GM21528 (cell line): ENCODE data around the gene TMEM174.
"Not testable (repeated sequence)": the region's sequence is repeated elsewhere in the genome, so short reads cannot be mapped to it uniquely, and the experiment has no call there.

Experiments used
- ATAC-seq: cut with Tn5 transposase; IDR thresholded peaks from one replicate; pipeline ENCODE4 v1.9.1; 2021; ENCODE audit warnings: mild to moderate bottlenecking, moderate library complexity; ENCODE audit not compliant: unreplicated experiment, low FRiP score

TMEM174 gene

GRCh38 chr5:73188764-73189531 is 16.0 kb downstream of the TMEM174 start:
- ATAC-seq = no peak

GRCh38 chr5:73189871-73190376 is 16.9 kb downstream of the TMEM174 start:
- no peak for ATAC-seq

GRCh38 chr5:73192370-73192769 is 19.4 kb downstream of the TMEM174 start:
- no peak for ATAC-seq

- no peak for ATAC-seq
Measured at GRCh38 chr5:73193592-73193991, 20.6 kb downstream of the TMEM174 start.

GRCh38 chr5:73196201-73196600 is 23.2 kb downstream of the TMEM174 start:
- no peak for ATAC-seq

GRCh38 chr5:73197637-73198257 is 24.8 kb downstream of the TMEM174 start:
- no peak for ATAC-seq

- no peak for ATAC-seq
Measured at GRCh38 chr5:73198833-73199592, 26.0 kb downstream of the TMEM174 start.

GRCh38 chr5:73199671-73200070 is 26.7 kb downstream of the TMEM174 start:
- no peak for ATAC-seq

GRCh38 chr5:73201547-73202513 is 28.8 kb downstream of the TMEM174 start:
- ATAC-seq = no peak

- no peak for ATAC-seq
Measured at GRCh38 chr5:73204332-73204731, 31.3 kb downstream of the TMEM174 start.

GRCh38 chr5:73204733-73205132 is 31.7 kb downstream of the TMEM174 start:
- no peak for ATAC-seq

GRCh38 chr5:73205305-73205704 is 32.3 kb downstream of the TMEM174 start:
- no peak for ATAC-seq

GRCh38 chr5:73207239-73207638 is 34.2 kb downstream of the TMEM174 start:
- ATAC-seq = not testable (repeated sequence)

GRCh38 chr5:73209075-73209474 is 36.1 kb downstream of the TMEM174 start:
- not testable (repeated sequence) for ATAC-seq

- ATAC-seq = not testable (repeated sequence)
Measured at GRCh38 chr5:73212693-73213092, 39.7 kb downstream of the TMEM174 start.

GRCh38 chr5:73213566-73213998 is 40.6 kb downstream of the TMEM174 start:
- ATAC-seq = no peak

- ATAC-seq = no peak
Measured at GRCh38 chr5:73214306-73214705, 41.3 kb downstream of the TMEM174 start.

- no peak for ATAC-seq
Measured at GRCh38 chr5:73214996-73215395, 42.0 kb downstream of the TMEM174 start.

- ATAC-seq = no peak
Measured at GRCh38 chr5:73215531-73215890, 42.5 kb downstream of the TMEM174 start.
